ENCODE results near the gene SYK. TPM values are rescaled to one million over a fixed set of nuclear protein-coding genes. Genes with fewer than 3 reads are reported as not detected.

Gene SYK
- total and polyA plus RNA-seq, 2 of the 4 experiments (the other 2 are of a cell fraction), result not detected

- no peak for ATAC-seq (ENCODE audit: low read depth)
- Histone ChIP-seq H3K79me1 (ENCODE audit: low read depth in 1 of 2, low read length in 2 of 2) (no peaks in the 10 kb centered on the region), H3K27me3 (ENCODE audit: control insufficient read depth, insufficient read depth, low read length) (peaks cover 4% of the 10 kb centered on the region; the same call in 1 of the 2 replicates), H3K9ac (ENCODE audit: low read depth, low read length) (no peak overlapping the region), H2BK120ac (ENCODE audit: low read depth, low read length) (no peak overlapping the region), H4K8ac (ENCODE audit: low read depth in 2 of 2, low read length in 2 of 2) (no peak overlapping the region), H3K9me1 (ENCODE audit: insufficient read depth, low read length) (no peaks in the 10 kb centered on the region), H3K56ac (ENCODE audit: extremely low read depth, insufficient read depth, low read length) (no peak overlapping the region), H2AK5ac (ENCODE audit: low read depth, low read length) (no peak overlapping the region), H4K20me1 (ENCODE audit: insufficient read depth, low read length) (no peaks in the 10 kb centered on the region), H2BK20ac (ENCODE audit: low read depth, low read length) (no peak overlapping the region), H3K27ac (ENCODE audit: insufficient read depth, low read length) (no peak overlapping the region), H4K91ac (ENCODE audit: insufficient read depth, low read depth, low read length) (no peak overlapping the region), H3K4ac (ENCODE audit: low read depth, low read length) (no peak overlapping the region), H3K4me1 (ENCODE audit: control insufficient read depth, insufficient read depth, low read length) (no peaks in the 10 kb centered on the region), H3K4me3 (ENCODE audit: insufficient read depth, low read depth, low read length) (no peak overlapping the region), H3K18ac (ENCODE audit: low read depth, low read length) (no peak overlapping the region), H2BK5ac (ENCODE audit: low read depth, low read length, poor library complexity, severe bottlenecking) (no peak overlapping the region), H2BK15ac (ENCODE audit: low read depth, low read length) (no peak overlapping the region), H3K36me3 (ENCODE audit: control insufficient read depth, insufficient read depth, low read length) (no peaks in the 10 kb centered on the region), H3K9me3 (ENCODE audit: control insufficient read depth, insufficient read depth, low read length) (no peaks in the 10 kb centered on the region), H2AK9ac (replicated peaks; ENCODE audit: low read depth, low read length, poor library complexity) (no peak overlapping the region), H3K23ac (ENCODE audit: low read depth, low read length) (no peak overlapping the region), H4K5ac (ENCODE audit: low read depth, low read length) (no peak overlapping the region), H2AFZ (replicated peaks; ENCODE audit: low read length, poor library complexity) (no peak overlapping the region), H3K14ac (replicated peaks; ENCODE audit: low read depth, low read length) (no peak overlapping the region), H3K4me2 (ENCODE audit: low read depth, low read length) (no peak overlapping the region)
- dilution Hi-C loops (cut with HindIII; ENCODE audit: low sequenced_read_pairs, unreplicated experiment) (no loop called here), intact Hi-C loops (cut with micrococcal nuclease) (no loop called here), in situ Hi-C loops (cut with MboI; ENCODE audit: low sequenced_read_pairs) (no loop called here)
- BruUV-seq (replicated peaks), result no TSS peak
- no CpG with 5 or more reads among the region's 8 CpGs for WGBS, 2 experiments (ENCODE audit: extremely low coverage in 2 of 2, insufficient read length in 1 of 2)
- POLR2A ChIA-PET (ENCODE audit: unreplicated experiment), result no interaction called here
- no peak for DNase-seq
- CTCF ChIA-PET, result no interaction called here
- TF ChIP-seq, protein P1, sequence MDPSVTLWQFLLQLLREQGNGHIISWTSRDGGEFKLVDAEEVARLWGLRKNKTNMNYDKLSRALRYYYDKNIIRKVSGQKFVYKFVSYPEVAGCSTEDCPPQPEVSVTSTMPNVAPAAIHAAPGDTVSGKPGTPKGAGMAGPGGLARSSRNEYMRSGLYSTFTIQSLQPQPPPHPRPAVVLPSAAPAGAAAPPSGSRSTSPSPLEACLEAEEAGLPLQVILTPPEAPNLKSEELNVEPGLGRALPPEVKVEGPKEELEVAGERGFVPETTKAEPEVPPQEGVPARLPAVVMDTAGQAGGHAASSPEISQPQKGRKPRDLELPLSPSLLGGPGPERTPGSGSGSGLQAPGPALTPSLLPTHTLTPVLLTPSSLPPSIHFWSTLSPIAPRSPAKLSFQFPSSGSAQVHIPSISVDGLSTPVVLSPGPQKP (IDR thresholded peaks at IDR 0.05; ENCODE audit: borderline replicate concordance, low read depth, low read length), result no peak
- TF ChIP-seq, protein P2, sequence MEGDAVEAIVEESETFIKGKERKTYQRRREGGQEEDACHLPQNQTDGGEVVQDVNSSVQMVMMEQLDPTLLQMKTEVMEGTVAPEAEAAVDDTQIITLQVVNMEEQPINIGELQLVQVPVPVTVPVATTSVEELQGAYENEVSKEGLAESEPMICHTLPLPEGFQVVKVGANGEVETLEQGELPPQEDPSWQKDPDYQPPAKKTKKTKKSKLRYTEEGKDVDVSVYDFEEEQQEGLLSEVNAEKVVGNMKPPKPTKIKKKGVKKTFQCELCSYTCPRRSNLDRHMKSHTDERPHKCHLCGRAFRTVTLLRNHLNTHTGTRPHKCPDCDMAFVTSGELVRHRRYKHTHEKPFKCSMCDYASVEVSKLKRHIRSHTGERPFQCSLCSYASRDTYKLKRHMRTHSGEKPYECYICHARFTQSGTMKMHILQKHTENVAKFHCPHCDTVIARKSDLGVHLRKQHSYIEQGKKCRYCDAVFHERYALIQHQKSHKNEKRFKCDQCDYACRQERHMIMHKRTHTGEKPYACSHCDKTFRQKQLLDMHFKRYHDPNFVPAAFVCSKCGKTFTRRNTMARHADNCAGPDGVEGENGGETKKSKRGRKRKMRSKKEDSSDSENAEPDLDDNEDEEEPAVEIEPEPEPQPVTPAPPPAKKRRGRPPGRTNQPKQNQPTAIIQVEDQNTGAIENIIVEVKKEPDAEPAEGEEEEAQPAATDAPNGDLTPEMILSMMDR (conservative IDR thresholded peaks at IDR 0.05; ENCODE audit: low read depth, low read length), result no peak
- TF ChIP-seq POLR2A (IDR thresholded peaks at IDR 0.05; ENCODE audit: low read depth, low read length), result no peak
- TF ChIP-seq RFX5 (IDR thresholded peaks at IDR 0.05; ENCODE audit: low read depth, low read length), result no peak
- no peak for TF ChIP-seq MXI1 (IDR thresholded peaks at IDR 0.05; ENCODE audit: borderline replicate concordance, low read depth, low read length)
- TF ChIP-seq MAZ (IDR thresholded peaks at IDR 0.05; ENCODE audit: borderline replicate concordance, low read depth, low read length), result no peak
- TF ChIP-seq, protein P3, sequence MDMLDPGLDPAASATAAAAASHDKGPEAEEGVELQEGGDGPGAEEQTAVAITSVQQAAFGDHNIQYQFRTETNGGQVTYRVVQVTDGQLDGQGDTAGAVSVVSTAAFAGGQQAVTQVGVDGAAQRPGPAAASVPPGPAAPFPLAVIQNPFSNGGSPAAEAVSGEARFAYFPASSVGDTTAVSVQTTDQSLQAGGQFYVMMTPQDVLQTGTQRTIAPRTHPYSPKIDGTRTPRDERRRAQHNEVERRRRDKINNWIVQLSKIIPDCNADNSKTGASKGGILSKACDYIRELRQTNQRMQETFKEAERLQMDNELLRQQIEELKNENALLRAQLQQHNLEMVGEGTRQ (IDR thresholded peaks at IDR 0.05; ENCODE audit: low read depth, low read length), result no peak
Measured at GRCh38 chr9:90827181-90827871, 25.7 kb downstream of the SYK start.
